Stimulated activated naive CD4-positive, alpha-beta T cell (primary cell): ENCODE measurements around the gene RILPL2.
"Not testable (repeated sequence)": the region's sequence is repeated elsewhere in the genome, so short reads cannot be mapped to it uniquely, and the experiment has no call there.

Experiments used
- DNase-seq, 6 experiments: peaks; one replicate each; lab custom pipeline; 2025; lab: John Stamatoyannopoulos, UW

RILPL2 gene

DNA sequence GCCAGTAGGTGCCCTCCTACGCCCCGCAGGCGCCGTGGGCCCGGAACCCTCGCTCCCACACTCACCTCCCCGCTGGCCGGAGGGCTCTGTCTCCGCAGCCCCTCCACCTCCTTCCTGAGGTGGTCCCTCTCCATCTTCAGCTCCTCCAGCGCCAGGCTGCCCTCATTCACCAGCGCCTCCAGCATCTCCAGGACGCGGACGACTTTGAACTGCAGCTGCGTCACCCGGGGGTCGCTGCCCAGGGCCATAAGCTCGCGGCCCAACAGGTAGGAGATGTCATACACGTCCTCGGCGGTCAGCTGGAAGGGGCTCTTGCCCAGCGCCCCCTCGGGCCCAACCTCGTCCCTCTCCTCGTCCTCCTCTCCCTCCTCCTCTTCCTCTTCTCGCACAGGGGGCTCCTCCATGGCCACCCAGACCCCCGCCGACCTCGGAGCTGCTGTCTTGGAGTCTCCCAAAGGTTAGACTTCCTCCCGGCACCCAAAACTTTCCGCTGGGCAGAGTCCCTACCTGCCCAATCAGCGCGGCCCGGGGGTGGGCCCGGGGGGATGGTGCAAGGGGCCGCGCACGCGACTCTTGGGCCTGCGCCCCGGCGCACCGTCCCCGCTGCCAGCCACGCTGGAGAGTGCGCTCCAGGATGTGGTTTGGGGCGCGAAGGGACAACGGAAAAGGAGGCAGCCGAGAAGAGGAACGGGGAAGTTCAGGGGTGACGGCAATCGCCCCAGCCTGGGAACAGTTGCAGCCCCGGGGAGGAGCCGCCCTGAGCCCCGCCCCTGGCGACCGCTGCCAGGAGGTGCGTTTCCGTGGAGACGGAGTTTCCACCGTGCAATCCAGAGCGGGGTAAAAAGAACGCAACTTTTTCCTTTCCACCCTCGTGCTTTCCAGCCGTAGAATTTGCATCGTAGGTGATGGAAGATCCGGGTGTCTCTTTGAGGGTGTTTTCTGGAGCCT is at the start of gene RILPL2:
Gene RILPL2 (minus strand): TSS at position 668 of the 948 bp plus-strand sequence. CDS start 264 bp downstream, at position 404.
- DNase-seq: peak; percentile 81 to 90 (median 86)

GRCh38 chr12:123485756-123486155 is 49.3 kb upstream of the RILPL2 start:
- no peak for DNase-seq

GRCh38 chr12:123483602-123484248 is 47.2 kb upstream of the RILPL2 start:
- no peak for DNase-seq

DNA sequence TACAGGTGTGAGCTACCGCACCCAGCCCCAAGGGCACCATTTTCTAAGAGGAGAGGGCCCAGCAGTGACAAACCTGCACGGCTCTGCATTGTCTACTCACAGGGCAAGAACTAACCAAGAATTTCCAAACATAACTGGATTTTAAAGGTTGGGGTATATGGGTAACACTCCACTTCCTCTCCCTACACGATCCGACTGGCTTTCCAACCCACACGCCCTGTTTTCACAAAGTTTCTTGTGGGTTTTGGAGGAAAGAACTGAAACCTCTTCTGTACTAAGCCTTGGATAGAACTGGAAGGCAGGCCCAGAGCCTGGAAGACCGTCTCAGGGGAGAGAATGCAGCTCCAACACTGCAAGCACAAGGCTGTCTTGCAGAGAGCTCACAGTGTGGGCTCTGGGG is 46.4 kb upstream of the RILPL2 start:
- DNase-seq: no peak

- DNase-seq: not testable (repeated sequence)
These were observed 44.8 kb upstream of the RILPL2 start for GRCh38 chr12:123481251-123481650.

GRCh38 chr12:123479442-123480180 is 43.1 kb upstream of the RILPL2 start:
- DNase-seq: peak in 1 of 6 experiments; percentile 5

DNA sequence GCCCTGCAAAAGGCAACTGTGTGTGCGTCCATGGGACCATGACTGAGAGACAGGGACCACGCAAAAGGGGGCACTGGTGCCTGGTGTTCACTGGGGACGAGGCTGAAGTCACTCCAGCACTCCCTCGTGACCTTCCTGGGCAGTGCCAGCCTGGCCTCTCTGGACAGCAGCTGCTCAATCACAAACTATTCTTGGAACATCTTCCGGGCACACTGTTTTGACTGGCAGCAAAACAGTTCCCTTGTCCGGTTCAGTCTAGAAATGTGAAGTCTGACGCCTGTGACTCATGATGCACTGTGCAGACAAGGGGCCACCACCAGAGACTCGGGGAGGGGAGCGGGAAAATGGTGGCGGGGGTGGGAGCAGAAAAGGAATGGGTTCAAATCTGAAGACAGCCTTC is 42.3 kb upstream of the RILPL2 start:
- no peak for DNase-seq

- no peak for DNase-seq
These were observed 41.6 kb upstream of the RILPL2 start for GRCh38 chr12:123478069-123478468.

- DNase-seq: peak in 1 of 6 experiments; percentile 38
These were observed 38.8 kb upstream of the RILPL2 start for GRCh38 chr12:123475246-123475703.

- peak in 3 of 6 experiments; percentile 53 to 62 (median 60) for DNase-seq
These were observed 38.2 kb upstream of the RILPL2 start for GRCh38 chr12:123474485-123475245.

DNA sequence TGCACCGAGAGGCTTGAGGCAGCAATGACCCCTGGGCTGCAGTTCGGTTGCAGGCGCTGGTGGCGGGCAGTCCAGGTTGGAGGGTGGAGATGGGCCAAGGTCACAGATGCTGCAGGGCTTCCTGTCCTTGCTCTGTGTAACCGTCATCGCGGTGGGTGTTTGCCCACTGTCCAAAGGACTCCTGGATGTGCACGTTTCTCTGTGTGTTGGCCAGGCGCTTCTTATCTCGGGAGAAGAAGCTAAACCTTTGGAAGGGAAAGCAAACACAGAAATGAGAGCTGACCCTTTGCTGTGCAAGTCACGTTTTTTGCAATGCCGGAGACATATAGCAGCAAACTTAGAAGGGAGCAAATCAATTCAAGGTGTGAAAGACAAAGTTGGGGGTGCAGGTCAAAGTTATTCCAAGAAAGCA is 36.0 kb upstream of the RILPL2 start:
- no peak for DNase-seq

- no peak for DNase-seq
These were observed 35.0 kb upstream of the RILPL2 start for GRCh38 chr12:123471374-123472068.

- no peak for DNase-seq
These were observed 33.5 kb upstream of the RILPL2 start for GRCh38 chr12:123469978-123470377.

DNA sequence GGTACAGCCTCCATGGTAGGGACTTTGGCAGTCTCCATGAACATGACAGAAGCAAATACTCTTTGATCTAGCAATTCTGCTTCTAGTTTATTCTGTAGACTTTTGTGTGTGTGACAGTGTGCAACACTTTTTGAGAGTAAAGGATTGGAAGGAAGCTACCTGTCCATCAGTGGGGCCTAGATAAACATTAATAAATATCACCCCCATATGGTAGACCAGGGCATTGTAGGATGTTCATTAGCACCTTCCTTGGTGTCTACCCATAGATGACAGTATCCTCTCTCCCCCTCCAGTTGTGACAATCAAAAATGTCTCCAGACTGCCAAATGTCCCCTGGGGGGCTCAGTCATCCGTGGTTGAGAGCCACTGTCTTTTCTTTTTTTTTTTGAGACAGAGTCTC is 32.3 kb upstream of the RILPL2 start:
- no peak for DNase-seq

DNA sequence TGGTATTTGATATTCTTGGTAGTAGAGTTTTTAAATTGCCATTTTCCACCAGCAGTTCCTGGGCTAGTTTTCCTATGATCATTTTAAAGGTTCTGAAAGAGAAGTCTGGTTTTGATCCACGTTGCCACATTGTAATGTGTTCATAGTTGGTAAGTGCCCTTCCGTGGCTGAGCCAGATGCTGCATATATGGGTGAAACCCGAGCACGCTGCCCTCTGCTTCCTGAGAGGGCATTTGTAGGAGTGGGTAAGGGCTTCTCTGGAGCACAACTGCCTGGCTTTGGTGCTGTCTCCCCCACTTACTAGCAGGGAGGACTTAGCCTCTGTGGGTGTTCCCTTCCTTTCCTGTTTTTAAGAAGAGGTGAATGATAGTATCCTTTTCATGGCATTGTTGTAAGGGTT is 28.6 kb upstream of the RILPL2 start:
- DNase-seq: no peak

DNA sequence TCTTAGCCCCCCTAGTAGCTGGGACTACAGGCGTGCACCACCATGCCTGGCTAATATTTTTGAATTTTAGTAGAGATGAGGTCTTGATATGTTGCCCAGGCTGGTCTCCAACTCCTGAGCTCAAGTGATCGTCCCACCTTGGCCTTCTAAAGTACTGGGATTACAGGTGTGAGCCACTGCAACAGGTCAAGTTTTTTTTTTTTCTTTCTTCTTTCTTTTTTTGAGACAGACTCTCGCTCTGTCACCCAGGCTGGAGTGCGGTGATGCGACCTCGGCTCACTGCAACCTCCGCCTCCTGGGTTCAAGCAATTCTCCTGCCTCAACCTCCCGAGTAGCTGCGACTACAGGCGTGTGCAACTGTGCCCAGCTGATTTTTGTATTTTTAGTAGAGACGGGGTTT is 26.7 kb upstream of the RILPL2 start:
- DNase-seq: not testable (repeated sequence)

DNA sequence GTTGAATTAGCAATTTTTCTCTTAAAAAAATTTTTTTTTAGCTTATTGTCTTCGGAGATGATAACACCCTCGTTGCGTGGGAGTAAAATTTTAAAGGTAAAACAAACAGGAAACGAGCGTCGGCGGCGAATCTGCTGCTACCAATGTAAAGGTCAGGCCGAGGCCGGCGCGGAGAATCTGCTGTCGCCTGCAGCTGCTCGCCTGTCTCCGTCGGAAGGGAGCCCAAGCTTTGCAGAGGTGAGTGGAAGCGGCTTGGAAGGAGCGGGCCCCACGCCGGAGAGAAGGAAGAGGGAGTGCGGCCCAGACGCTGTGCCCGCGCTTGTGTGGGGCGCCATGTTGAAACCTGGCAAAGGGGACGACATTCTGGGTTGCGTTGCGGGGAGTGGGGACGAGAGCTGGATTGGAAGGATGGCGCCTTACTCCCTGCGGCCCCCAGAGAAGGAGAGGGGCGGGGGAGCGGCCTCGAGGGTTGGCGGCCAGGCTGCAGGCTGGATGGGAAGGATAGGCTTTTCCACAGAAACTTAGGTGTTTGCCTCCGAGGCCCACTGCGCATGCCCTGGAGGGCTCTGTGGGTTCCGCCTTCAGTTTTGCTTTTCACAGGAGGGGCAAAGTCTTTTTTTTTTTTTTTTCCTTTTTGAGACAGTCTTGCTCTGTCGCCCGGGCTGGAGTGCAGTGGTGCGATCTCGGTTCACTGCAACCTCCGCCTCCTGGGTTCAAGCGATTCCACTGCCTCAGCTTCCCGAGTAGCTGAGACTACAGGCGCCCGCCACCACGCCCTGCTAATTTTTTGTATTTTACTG is 21.7 kb upstream of the RILPL2 start, which contains the start of gene SNRNP35:
Gene SNRNP35 (plus strand): TSS at position 160 of the 800 bp plus-strand sequence. CDS start 7,402 bp downstream, outside the sequence.
- peak; percentile 80 to 98 (median 86) for DNase-seq

- peak in 4 of 6 experiments; percentile 19 to 71 (median 54) for DNase-seq
These were observed 16.7 kb upstream of the RILPL2 start for GRCh38 chr12:123453165-123453564.

GRCh38 chr12:123452276-123452550 is 15.7 kb upstream of the RILPL2 start:
- peak in 2 of 6 experiments; percentile 47 to 49 for DNase-seq

GRCh38 chr12:123450636-123451035 is 14.2 kb upstream of the RILPL2 start:
- DNase-seq: peak in 1 of 6 experiments; percentile 48
